Neural cell (in vitro differentiated cells): ENCODE measurements around the gene PKHD1. TPM values are rescaled to one million over a fixed set of nuclear protein-coding genes. Genes with fewer than 3 reads are reported as not detected.

Experiments used
- H2AFZ ChIP-seq: fragments of 200-600, 300-800 bp; sonication (generic), shearing (Covaris generic); 2 replicates; pipeline ENCODE4 v1.6.0; 2014; ENCODE audit warnings: low read depth, mild to moderate bottlenecking, antibody characterized with exemption, low read length, moderate library complexity
- H3F3A ChIP-seq: fragments of 200-600 bp; shearing (Covaris generic); 2 replicates; pipeline ENCODE4 v1.6.1; 2016; ENCODE audit warnings: mild to moderate bottlenecking, moderate library complexity, mixed read lengths, antibody characterized with exemption, low read length; ENCODE audit not compliant: insufficient read depth, poor library complexity, severe bottlenecking
- H3K27ac ChIP-seq: fragments of 200-600, 300-800 bp; sonication (generic), shearing (Covaris generic); 2 replicates; pipeline ENCODE4 v1.5.1; 2014; ENCODE audit warnings: mild to moderate bottlenecking, low read length, moderate library complexity
- H3K27me3 ChIP-seq: fragments of 300-800, 200-600 bp; sonication (generic), shearing (Covaris generic); 2 replicates; pipeline ENCODE4 v1.6.0; 2014; ENCODE audit warnings: mild to moderate bottlenecking, low read depth, low read length, moderate library complexity; ENCODE audit not compliant: insufficient read depth
- H3K36me3 ChIP-seq: fragments of 300-800, 200-600 bp; sonication (generic), shearing (Covaris generic); 2 replicates; pipeline ENCODE4 v1.5.1; 2014; ENCODE audit warnings: mild to moderate bottlenecking, antibody characterized with exemption, low read length, moderate library complexity; ENCODE audit not compliant: insufficient read depth
- H3K4me2 ChIP-seq: fragments of 300-800, 200-600 bp; sonication (generic), shearing (Covaris generic); 2 replicates; pipeline ENCODE4 v1.6.0; 2014; ENCODE audit warnings: mild to moderate bottlenecking, low read length
- H3K4me3 ChIP-seq: fragments of 300-800, 200-600 bp; sonication (generic), shearing (Covaris generic); 2 replicates; pipeline ENCODE4 v1.5.1; 2014; ENCODE audit warnings: mild to moderate bottlenecking, low read length, moderate library complexity
- H3K79me2 ChIP-seq: fragments of 200-600 bp; shearing (Covaris generic); replicated peaks from 2 replicates; pipeline ENCODE4 v1.6.0; 2014; ENCODE audit warnings: mild to moderate bottlenecking, low read length, moderate library complexity; ENCODE audit not compliant: insufficient read depth
- H3K9ac ChIP-seq: fragments of 300-800, 200-600 bp; sonication (generic), shearing (Covaris generic); 2 replicates; pipeline ENCODE4 v1.6.1; 2016; ENCODE audit warnings: mild to moderate bottlenecking, low read length, mixed read lengths
- H3K9me2 ChIP-seq: fragments of 200-600 bp; shearing (Covaris generic); 2 replicates; pipeline ENCODE4 v1.6.1; 2016; ENCODE audit warnings: mild to moderate bottlenecking, low read length, mixed read lengths; ENCODE audit not compliant: insufficient read depth
- H3K9me3 ChIP-seq: fragments of 200-600, 300-800 bp; sonication (generic), shearing (Covaris generic); 2 replicates; pipeline ENCODE4 v1.6.1; 2016; ENCODE audit warnings: mild to moderate bottlenecking, mixed run types, low read length, moderate library complexity, mixed read lengths
- H4K20me1 ChIP-seq: fragments of 200-600 bp; shearing (Covaris generic); 2 replicates; pipeline ENCODE4 v1.6.1; 2016; ENCODE audit warnings: mild to moderate bottlenecking, mixed run types; ENCODE audit not compliant: insufficient read depth
- CTCF ChIP-seq: fragments of 450-650 bp; IDR thresholded peaks from 2 replicates; pipeline ENCODE4 v1.5.1; 2014; ENCODE audit warnings: antibody characterized with exemption, mild to moderate bottlenecking, moderate library complexity; ENCODE audit not compliant: poor library complexity, severe bottlenecking
- EP300 ChIP-seq: fragments of 450-650 bp; conservative IDR thresholded peaks from 2 replicates; pipeline ENCODE4 v1.6.1; 2014; ENCODE audit warnings: antibody characterized with exemption, mild to moderate bottlenecking, moderate library complexity; ENCODE audit not compliant: poor library complexity, severe bottlenecking
- EZH2 ChIP-seq: fragments of 200-600, 300-800 bp; shearing (Covaris generic), sonication (generic); IDR thresholded peaks from 2 replicates; pipeline ENCODE4 v1.6.1; 2014; ENCODE audit warnings: antibody characterized with exemption, low read length, borderline replicate concordance, mild to moderate bottlenecking; ENCODE audit not compliant: insufficient read depth, poor library complexity, severe bottlenecking
- MXI1 ChIP-seq: fragments of 450-650 bp; conservative IDR thresholded peaks from 2 replicates; pipeline ENCODE4 v1.6.1; 2014; ENCODE audit warnings: antibody characterized with exemption, mild to moderate bottlenecking; ENCODE audit not compliant: poor library complexity, severe bottlenecking
- POLR2AphosphoS5 ChIP-seq: IDR thresholded peaks from 2 replicates; pipeline ENCODE4 v1.6.1; 2012
- RAD21 ChIP-seq: fragments of 450-650 bp; conservative IDR thresholded peaks from 2 replicates; pipeline ENCODE4 v1.6.1; 2014; ENCODE audit warnings: antibody characterized with exemption, mild to moderate bottlenecking, moderate library complexity
- REST ChIP-seq: IDR thresholded peaks from 2 replicates; pipeline ENCODE4 v1.6.1; 2012; ENCODE audit warnings: borderline replicate concordance
- SMC3 ChIP-seq: fragments of 450-650 bp; conservative IDR thresholded peaks from 2 replicates; pipeline ENCODE4 v1.6.1; 2014; ENCODE audit warnings: antibody characterized with exemption, mild to moderate bottlenecking, moderate library complexity; ENCODE audit not compliant: poor library complexity
- TAF1 ChIP-seq: IDR thresholded peaks from 2 replicates; pipeline ENCODE4 v1.6.1; 2012; ENCODE audit warnings: low read depth
- polyA plus RNA-seq: library from polyadenylated mRNA; depleted of rRNA; stranded (reverse); fragments of >200 nt; gene quantifications from 2 replicates; pipeline ENCODE4 v1.2.3, GENCODE V29; 2014

The PKHD1 gene
- polyA plus RNA-seq, 1 donor from 2014 or later: not detected

- Histone ChIP-seq H3K27me3 (no peaks in the 10 kb centered on the region), H2AFZ (no peak overlapping the region), H3K4me3 (no peak overlapping the region), H4K20me1 (no peaks in the 10 kb centered on the region), H3K9me3 (no peaks in the 10 kb centered on the region), H3K27ac (no peak overlapping the region), H3K79me2 (no peaks in the 10 kb centered on the region), H3K4me2 (no peak overlapping the region), H3K9ac (no peak overlapping the region), H3K36me3 (no peaks in the 10 kb centered on the region), H3F3A (no peaks in the 10 kb centered on the region), H3K9me2 (no peaks in the 10 kb centered on the region)
- TF ChIP-seq POLR2AphosphoS5 (no peak), CTCF (no peak), REST (no peak), RAD21 (no peak), SMC3 (no peak), MXI1 (no peak), EZH2 (no peak), TAF1 (no peak), EP300 (no peak)
Measured at GRCh38 chr6:52132292-52132691, 44.9 kb upstream of the PKHD1 start.

- H3K4me3 ChIP-seq: no peak overlapping the region
- H3F3A ChIP-seq: no peaks in the 10 kb centered on the region
- no peak overlapping the region for H3K4me2 ChIP-seq
- no peaks in the 10 kb centered on the region for H3K27me3 ChIP-seq
- H3K9me2 ChIP-seq: no peaks in the 10 kb centered on the region
- H2AFZ ChIP-seq: no peak overlapping the region
- no peaks in the 10 kb centered on the region for H4K20me1 ChIP-seq
- H3K9ac ChIP-seq: no peak overlapping the region
- H3K79me2 ChIP-seq: no peaks in the 10 kb centered on the region
- no peaks in the 10 kb centered on the region for H3K9me3 ChIP-seq
- no peaks in the 10 kb centered on the region for H3K36me3 ChIP-seq
- no peak overlapping the region for H3K27ac ChIP-seq
- TF ChIP-seq POLR2AphosphoS5 (no peak), CTCF (no peak)
Measured at GRCh38 chr6:52130440-52130839, 43.0 kb upstream of the PKHD1 start.
